HepG2 (cell line): ENCODE results near the gene SLC36A3. TPM values are rescaled to one million over a fixed set of nuclear protein-coding genes. Genes with fewer than 3 reads are reported as not detected.

Experiments used
- ATAC-seq: fragments of 200-7000 bp; cut with Tn5 transposase; 3 replicates; pipeline ENCODE4 v1.9.1; 2020; ENCODE audit warnings: mild to moderate bottlenecking, moderate library complexity
- BruUV-seq: library from RNA; stranded (reverse); fragments of 400-500 nt; replicated peaks from 2 replicates; lab custom pipeline; 2021; lab: Mats Ljungman, UMichigan
- CTCF ChIA-PET: fragments of 300-600 bp; formaldehyde crosslinking; extraction: SDS; loops from one replicate; lab custom pipeline; 2021; ENCODE audit warnings: low total read pairs, inconsistent platforms, low intra/inter-chr PET ratio; lab: Yijun Ruan, JAX
- POLR2A ChIA-PET: fragments of 350-600 bp; sonication (Branson Sonifier 250); formaldehyde crosslinking; loops from one replicate; lab custom pipeline; 2020; ENCODE audit warnings: antibody characterized with exemption, inconsistent platforms; lab: Yijun Ruan, JAX
- DNase-seq: peaks from one replicate; pipeline ENCODE4 v3.0.0-alpha.2; 2015; ENCODE audit warnings: low spot score
- FAIRE-seq: peaks from 3 replicates; lab custom pipeline; 2011; peaks lifted over from hg19 to GRCh38; lab: Jason Lieb, UNC
- H2AFZ ChIP-seq: one replicate; pipeline ENCODE4 v1.6.1; 2011; ENCODE audit warnings: low read length, inconsistent platforms
- H3K27ac ChIP-seq: fragments of 300-600 bp; 3 replicates; pipeline ENCODE4 v1.8.0; 2011; ENCODE audit warnings: mixed run types, mild to moderate bottlenecking, mixed read lengths, low read length, inconsistent platforms; ENCODE audit not compliant: insufficient read depth; ENCODE audit errors: extremely low read length
- H3K27me3 ChIP-seq, 2 experiments: fragments of 200-600 bp in 1 of 2; 2 replicates in 1 of 2; 3 replicates in 1 of 2; pipeline versions ENCODE4 v1.6.0 to v1.8.0; 2011; ENCODE audit warnings: low read length in 2 of 2, mild to moderate bottlenecking in 2 of 2, moderate library complexity in 2 of 2, inconsistent platforms in 1 of 2; ENCODE audit not compliant: insufficient read depth in 2 of 2, control insufficient read depth in 1 of 2
- H3K36me3 ChIP-seq, 2 experiments: fragments of 200-600 bp in 1 of 2; replicated peaks in 1 of 2; 2 replicates in 1 of 2; 3 replicates in 1 of 2; pipeline versions ENCODE4 v1.5.1 to v1.8.0; 2011; ENCODE audit warnings: low read length in 2 of 2, inconsistent platforms in 1 of 2; ENCODE audit not compliant: insufficient read depth in 2 of 2, control insufficient read depth in 1 of 2
- H3K4me1 ChIP-seq: 2 replicates; pipeline ENCODE4 v1.5.1; 2012; ENCODE audit warnings: low read length, inconsistent platforms; ENCODE audit not compliant: insufficient read depth
- H3K4me2 ChIP-seq: 2 replicates; pipeline ENCODE4 v1.6.0; 2011; ENCODE audit warnings: low read depth, low read length, inconsistent platforms
- H3K4me3 ChIP-seq, 3 experiments: fragments of 200-600 bp in 1 of 3; sonication (generic), shearing (Covaris generic) in 1 of 3; replicated peaks in 1 of 3; 2 replicates each; pipeline ENCODE4 v1.5.1; 2011 to 2016; ENCODE audit warnings: low read length in 3 of 3, inconsistent platforms in 2 of 3, low read depth in 2 of 3, mild to moderate bottlenecking in 2 of 3, control low read depth in 1 of 3, mixed read lengths in 1 of 3; ENCODE audit not compliant: insufficient read depth in 1 of 3
- H3K79me2 ChIP-seq: one replicate; pipeline ENCODE4 v1.6.1; 2011; ENCODE audit warnings: low read length, inconsistent platforms; ENCODE audit not compliant: insufficient read depth
- H3K9ac ChIP-seq: 2 replicates; pipeline ENCODE4 v1.6.0; 2011; ENCODE audit warnings: mild to moderate bottlenecking, low read depth, low read length, inconsistent platforms; ENCODE audit not compliant: insufficient read depth
- H3K9me3 ChIP-seq: 2 replicates; pipeline ENCODE4 v1.5.1; 2012; ENCODE audit warnings: mild to moderate bottlenecking, low read length
- H4K20me1 ChIP-seq: 2 replicates; pipeline ENCODE4 v1.6.0; 2011; ENCODE audit warnings: inconsistent platforms, mild to moderate bottlenecking, low read length, moderate library complexity; ENCODE audit not compliant: insufficient read depth
- DMAP1 ChIP-seq: IDR thresholded peaks from 2 replicates; pipeline ENCODE4 v1.6.1; 2016
- KLF9 ChIP-seq: IDR thresholded peaks from 2 replicates; pipeline ENCODE4 v1.6.1; 2016; ENCODE audit warnings: low read depth
- NKX3-1 ChIP-seq: sonication (generic); formaldehyde crosslinking; IDR thresholded peaks from 2 replicates; pipeline ENCODE4 v1.5.0; 2020; ENCODE audit warnings: missing genetic modification reagents
- PBX2 ChIP-seq: IDR thresholded peaks from 2 replicates; pipeline ENCODE4 v1.6.1; 2016; ENCODE audit warnings: control low read depth
- RNF219 ChIP-seq: sonication (generic); formaldehyde crosslinking; IDR thresholded peaks from 2 replicates; pipeline ENCODE4 v1.5.0; 2020; ENCODE audit warnings: mild to moderate bottlenecking, missing genetic modification reagents
- SRY ChIP-seq: sonication (generic); formaldehyde crosslinking; IDR thresholded peaks from 2 replicates; pipeline ENCODE4 v1.8.0; 2022; ENCODE audit warnings: mild to moderate bottlenecking, missing genetic modification reagents
- ZNF12 ChIP-seq: sonication (generic); formaldehyde crosslinking; IDR thresholded peaks from 2 replicates; pipeline ENCODE4 v1.5.0; 2020; ENCODE audit warnings: missing genetic modification reagents
- ZNF317 ChIP-seq: sonication (generic); formaldehyde crosslinking; IDR thresholded peaks from 2 replicates; pipeline ENCODE4 v1.5.0; 2020; ENCODE audit warnings: mild to moderate bottlenecking, missing genetic modification reagents
- ZNF839 ChIP-seq: sonication (generic); formaldehyde crosslinking; IDR thresholded peaks from 2 replicates; pipeline ENCODE4 v1.4.0; 2020; ENCODE audit warnings: missing genetic modification reagents, mild to moderate bottlenecking, borderline replicate concordance
- ZSCAN30 ChIP-seq: sonication (generic); formaldehyde crosslinking; IDR thresholded peaks from 2 replicates; pipeline ENCODE4 v1.5.0; 2020; ENCODE audit warnings: mild to moderate bottlenecking, missing genetic modification reagents
- WGBS: methylation state at CpG from one replicate; pipeline ENCODE4 v1.1.6; 2017; ENCODE audit warnings: low lambda C conversion rate; 5-methylcytosine and 5-hydroxymethylcytosine counted together
- in situ Hi-C: cut with HindIII; loops from 2 replicates; pipeline ENCODE4 v1.10.0; 2017; ENCODE audit warnings: low pct_unique_long_range_greater_than_20kb; ENCODE audit not compliant: extremely low pct_ligation_motif_present
- intact Hi-C: fragments of 100-400 bp; cut with micrococcal nuclease; formaldehyde crosslinking; loops from one replicate; pipeline ENCODE4 v1.10.0; 2022; ENCODE audit not compliant: unreplicated experiment
- polyA plus RNA-seq, 8 experiments: library from polyadenylated mRNA; depleted of rRNA in 3 of 8; stranded (reverse) in 7 of 8; unstranded in 1 of 8; fragments of >200 nt; fragmentation: Illumina TruSeq in 4 of 8; extraction: Trizol in 4 of 8; gene quantifications; 2 replicates each; pipeline versions ENCODE4 v1.2.1 to v1.2.3, GENCODE V29; 2011 to 2016; ENCODE audit warnings: low read depth in 4 of 8, missing spikeins in 1 of 8, mixed read lengths in 1 of 8; ENCODE audit not compliant: insufficient read depth in 1 of 8
- total RNA-seq, 5 experiments: library from RNA; depleted of rRNA; stranded (reverse); fragments of >200 nt; fragmentation: Illumina TruSeq; extraction: Trizol; gene quantifications; 2 replicates each; pipeline ENCODE4 v1.2.3, GENCODE V29; 2016; ENCODE audit warnings: low read depth in 1 of 5
- TF ChIP-seq, protein P1 (sequence below): sonication (generic); formaldehyde crosslinking; conservative IDR thresholded peaks from 2 replicates; pipeline ENCODE4 v1.4.0; 2020; ENCODE audit warnings: missing genetic modification reagents
- TF ChIP-seq, protein P2 (sequence below): sonication (generic); formaldehyde crosslinking; IDR thresholded peaks from 2 replicates; pipeline ENCODE4 v1.4.0; 2020; ENCODE audit warnings: mild to moderate bottlenecking, low read depth, missing genetic modification reagents

SLC36A3 gene
- total and polyA plus RNA-seq, 2 of the 13 experiments (the other 11 are each of a cell fraction or from before 2014, with no cell fraction given): not detected

GRCh38 chr5:151270599-151270998, 33.0 kb downstream of the SLC36A3 start:
- DNase-seq (no peak), FAIRE-seq (no peak), ATAC-seq (no peak)
- ChIA-PET POLR2A (interaction anchor here (1.2 kb wide), 1 partner anchor 18 kb away, joined by 6 read pairs; the partner anchor contains the start of gene GM2A), CTCF (no interaction called here)
- no peak for TF ChIP-seq ZNF839
- no peak for TF ChIP-seq ZSCAN30
- TF ChIP-seq DMAP1 (CRISPR knock-in tag): no peak
- no peak for TF ChIP-seq ZNF12 (CRISPR knock-in tag)
- no peak for TF ChIP-seq SRY (CRISPR knock-in tag)
- TF ChIP-seq NKX3-1 (CRISPR knock-in tag): no peak
- no peak for TF ChIP-seq PBX2 (CRISPR knock-in tag)
- no peak for TF ChIP-seq KLF9 (CRISPR knock-in tag)
- no peak for TF ChIP-seq ZNF317 (CRISPR knock-in tag)
- TF ChIP-seq, protein P1, sequence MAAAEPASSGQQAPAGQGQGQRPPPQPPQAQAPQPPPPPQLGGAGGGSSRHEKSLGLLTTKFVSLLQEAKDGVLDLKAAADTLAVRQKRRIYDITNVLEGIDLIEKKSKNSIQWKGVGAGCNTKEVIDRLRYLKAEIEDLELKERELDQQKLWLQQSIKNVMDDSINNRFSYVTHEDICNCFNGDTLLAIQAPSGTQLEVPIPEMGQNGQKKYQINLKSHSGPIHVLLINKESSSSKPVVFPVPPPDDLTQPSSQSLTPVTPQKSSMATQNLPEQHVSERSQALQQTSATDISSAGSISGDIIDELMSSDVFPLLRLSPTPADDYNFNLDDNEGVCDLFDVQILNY (CRISPR knock-in tag): no peak
- TF ChIP-seq, protein P2, sequence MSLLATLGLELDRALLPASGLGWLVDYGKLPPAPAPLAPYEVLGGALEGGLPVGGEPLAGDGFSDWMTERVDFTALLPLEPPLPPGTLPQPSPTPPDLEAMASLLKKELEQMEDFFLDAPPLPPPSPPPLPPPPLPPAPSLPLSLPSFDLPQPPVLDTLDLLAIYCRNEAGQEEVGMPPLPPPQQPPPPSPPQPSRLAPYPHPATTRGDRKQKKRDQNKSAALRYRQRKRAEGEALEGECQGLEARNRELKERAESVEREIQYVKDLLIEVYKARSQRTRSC (CRISPR knock-in tag): no peak
- TF ChIP-seq RNF219 (CRISPR knock-in tag): no peak
- Histone ChIP-seq H3K9ac (no peak overlapping the region), H3K27ac (no peak overlapping the region), H4K20me1 (no peaks in the 10 kb centered on the region), H3K79me2 (no peaks in the 10 kb centered on the region), H3K4me1 (no peaks in the 10 kb centered on the region), H3K27me3 (no peaks in the 10 kb centered on the region), H2AFZ (no peak overlapping the region), H3K4me3 (no peak overlapping the region), H3K9me3 (no peaks in the 10 kb centered on the region), H3K4me2 (no peak overlapping the region), H3K36me3 (peaks cover 9 to 24% of the 10 kb centered on the region in 2 experiments; a peak in 4 of 5 replicates)
- WGBS: 66% methylated on average over 1 of the region's 1 CpG
- in situ Hi-C loops (no loop called here), intact Hi-C loops (no loop called here)
- no TSS peak for BruUV-seq
